T-helper 1 cell treated with Interleukin-12 subunit alpha and Interleukin-12 subunit beta and Interleukin-4 antibody, amounts not matched to agents 30 ng/mL and 1 ng/mL, for 36 hours (primary cell): ENCODE measurements around the gene PURB. TPM values are rescaled to one million over a fixed set of nuclear protein-coding genes. Genes with fewer than 3 reads are reported as not detected.
"Not testable (repeated sequence)": the region's sequence is repeated elsewhere in the genome, so short reads cannot be mapped to it uniquely, and the experiment has no call there.

Experiments
- intact Hi-C: fragments of 100-400 bp; cut with micrococcal nuclease; formaldehyde crosslinking; loops from one replicate; pipeline ENCODE4 v1.15.1; 2024
- total RNA-seq: library from RNA; stranded (reverse); gene quantifications from 2 replicates; pipeline ENCODE4 v1.2.3, GENCODE V29; 2022

PURB gene
- total RNA-seq, 1 donor from 2014 or later, result 31.1 TPM

DNA sequence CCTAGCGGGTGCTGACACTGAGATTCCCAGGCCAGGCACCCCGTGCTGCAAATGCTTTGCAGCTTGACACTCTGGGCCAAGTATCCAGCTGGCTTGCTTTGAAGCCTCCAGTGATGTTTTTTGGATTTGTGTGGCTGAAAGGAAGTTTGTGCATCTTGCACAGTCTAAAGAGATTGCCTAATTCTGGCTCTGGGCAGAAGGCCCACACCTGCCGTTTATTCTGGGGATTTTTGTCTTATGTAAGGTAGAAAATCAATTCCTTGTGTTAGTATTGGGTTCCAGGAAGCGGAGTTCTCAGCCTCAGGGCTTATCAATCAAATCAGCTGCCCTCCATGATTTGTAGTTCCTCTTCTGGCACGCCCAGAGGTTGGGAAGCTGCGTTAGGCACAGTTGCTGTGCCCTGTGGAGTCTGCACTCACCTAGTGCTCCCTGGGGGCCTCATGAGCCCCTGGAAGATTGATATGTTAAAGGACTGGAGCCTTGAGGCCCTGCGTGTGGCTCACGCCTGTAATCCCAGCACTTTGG is 8.4 kb upstream of the PURB start:
- intact Hi-C loops, result no loop called here

DNA sequence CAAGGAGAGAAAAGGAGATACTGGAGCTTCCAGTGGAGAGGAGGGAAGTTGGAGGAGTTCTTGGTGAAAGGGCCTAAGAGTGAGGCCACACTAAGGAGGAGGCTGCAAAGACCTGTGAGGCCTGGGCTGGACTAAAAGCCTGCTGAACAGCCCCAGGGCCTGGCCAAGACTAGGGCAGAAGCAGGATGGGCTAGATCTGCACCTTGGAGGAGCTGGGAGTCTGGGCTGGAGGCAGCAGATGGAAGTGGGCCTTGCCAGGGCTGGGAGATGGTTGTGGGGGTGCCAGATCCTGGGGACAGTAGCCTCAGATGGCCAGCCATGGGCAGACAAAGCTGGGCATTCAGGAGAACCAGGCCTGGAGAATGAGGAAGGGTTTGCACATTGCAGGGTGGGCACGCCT is 6.5 kb upstream of the PURB start:
- intact Hi-C loops, result no loop called here

GRCh38 chr7:44891372-44891771 is 6.0 kb upstream of the PURB start:
- intact Hi-C loops, result no loop called here

DNA sequence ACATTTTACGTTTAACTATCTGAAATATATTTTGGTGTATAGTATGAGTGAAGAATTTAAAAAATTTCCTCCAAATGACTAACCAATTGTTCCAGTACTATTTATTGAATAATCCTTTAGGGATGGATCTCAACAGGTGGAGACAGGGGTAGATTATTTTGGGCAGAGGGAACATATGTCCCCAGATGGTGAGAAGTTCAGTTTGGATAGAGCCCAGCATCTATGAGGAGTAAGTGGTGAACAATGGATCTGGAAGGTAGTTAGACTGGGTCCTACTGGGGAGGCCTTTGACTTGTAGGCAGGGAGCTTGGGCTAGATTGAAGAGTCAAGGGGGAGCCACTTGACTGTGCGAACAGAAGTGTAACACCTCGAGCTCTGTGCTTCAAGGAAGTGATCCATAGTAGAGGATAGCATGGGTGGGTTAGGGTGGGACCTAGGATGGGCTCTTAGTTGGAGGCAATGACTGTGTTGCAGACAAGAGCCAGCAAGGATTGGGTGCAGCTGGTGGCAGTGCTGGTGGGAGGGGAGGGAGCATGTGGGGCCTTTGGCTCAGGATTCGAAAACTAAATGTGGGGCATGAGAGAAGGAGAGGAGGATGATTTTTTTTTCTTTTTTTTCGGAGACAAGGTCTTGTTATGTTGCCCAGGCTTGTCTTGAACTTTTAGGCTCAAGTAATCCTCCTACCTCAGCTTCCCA is 3.9 kb upstream of the PURB start:
- intact Hi-C loops, result loop anchor here (10.0 kb wide), 1 partner anchor 876 kb away; no protein-coding TSS in a partner anchor

DNA sequence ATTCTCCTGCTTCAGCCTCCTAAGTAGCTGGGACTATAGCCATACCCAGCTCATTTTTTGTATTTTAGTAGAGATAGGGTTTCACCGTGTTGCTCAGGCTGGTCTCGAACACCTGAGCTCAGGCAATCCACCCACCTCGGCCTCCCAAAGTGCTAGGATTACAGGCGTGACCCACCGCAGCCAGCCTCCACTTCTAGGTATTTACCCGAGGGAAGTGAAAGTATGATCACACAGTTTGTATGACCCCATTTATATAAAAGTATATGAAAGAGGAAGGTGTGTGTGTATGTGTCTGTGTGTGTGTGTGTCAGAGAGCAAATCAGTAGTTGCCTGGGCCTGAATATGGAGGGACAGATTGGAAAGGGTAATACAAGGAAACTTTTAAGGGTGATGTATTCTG is 2.0 kb upstream of the PURB start:
- intact Hi-C loops, result loop anchor here (10.0 kb wide), 1 partner anchor 878 kb away; no protein-coding TSS in a partner anchor

- intact Hi-C loops, result loop anchor here (1.0 to 10.0 kb wide), 14 partner anchors 28 to 880 kb away; partner anchors contain the start of genes H2AZ2, MYO1G, NUDCD3 and OGDH
Observed at GRCh38 chr7:44884621-44885393, 523 bp downstream of the PURB start.

- intact Hi-C loops, result loop anchor here (5.0 to 10.0 kb wide), 2 partner anchors 392 to 881 kb away; partner anchors contain the start of gene NUDCD3
Observed at GRCh38 chr7:44883961-44884620, 1.2 kb downstream of the PURB start.

DNA sequence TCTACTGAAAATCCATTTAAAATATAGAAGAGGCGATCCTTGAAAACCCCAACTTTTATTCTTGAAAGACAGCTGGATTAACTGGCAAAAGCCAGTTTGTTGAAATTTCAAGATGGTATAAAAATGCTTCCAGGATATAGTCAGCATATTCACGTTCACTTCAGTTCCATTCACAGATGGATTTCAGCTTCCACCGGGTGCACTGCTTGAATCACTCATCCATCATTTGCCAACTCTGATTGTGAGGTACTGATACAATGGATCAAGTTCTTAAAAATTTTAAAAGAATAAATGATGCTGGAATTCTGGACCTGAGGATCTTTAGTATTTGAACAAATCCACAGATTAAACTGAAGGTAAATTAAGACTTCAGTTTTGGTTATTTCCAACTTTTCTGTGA is 2.4 kb downstream of the PURB start:
- intact Hi-C loops, result loop anchor here (5.0 to 10.0 kb wide), 2 partner anchors 391 to 882 kb away; partner anchors contain the start of gene NUDCD3

DNA sequence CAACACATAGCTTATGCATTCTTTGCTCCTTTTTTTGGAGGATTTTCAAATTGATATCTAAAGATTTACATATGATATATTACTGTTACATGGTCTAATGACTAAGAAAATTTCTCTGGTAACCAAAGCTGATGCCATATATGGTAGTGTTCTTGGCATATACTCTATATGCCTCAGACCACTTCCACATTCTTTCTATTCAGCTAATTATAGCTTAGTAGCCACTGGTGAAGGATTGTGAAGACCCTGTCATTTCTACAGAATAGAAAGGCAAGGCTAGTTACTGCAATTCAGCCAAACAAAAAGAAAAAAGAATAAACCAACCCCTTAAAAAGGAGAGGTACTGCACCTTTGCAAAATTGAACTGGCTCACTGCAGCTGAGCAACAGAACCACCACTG is 3.7 kb downstream of the PURB start:
- intact Hi-C loops, result loop anchor here (1.0 to 10.0 kb wide), 5 partner anchors 24 to 883 kb away; partner anchors contain the start of gene NUDCD3

- intact Hi-C loops, result loop anchor here (1.0 to 10.0 kb wide), 5 partner anchors 24 to 884 kb away; partner anchors contain the start of gene NUDCD3
Observed at GRCh38 chr7:44881066-44881600, 4.2 kb downstream of the PURB start.

- intact Hi-C loops, result loop anchor here (1.0 to 10.0 kb wide), 5 partner anchors 23 to 884 kb away; partner anchors contain the start of gene NUDCD3
Observed at GRCh38 chr7:44880317-44881018, 4.9 kb downstream of the PURB start.

DNA sequence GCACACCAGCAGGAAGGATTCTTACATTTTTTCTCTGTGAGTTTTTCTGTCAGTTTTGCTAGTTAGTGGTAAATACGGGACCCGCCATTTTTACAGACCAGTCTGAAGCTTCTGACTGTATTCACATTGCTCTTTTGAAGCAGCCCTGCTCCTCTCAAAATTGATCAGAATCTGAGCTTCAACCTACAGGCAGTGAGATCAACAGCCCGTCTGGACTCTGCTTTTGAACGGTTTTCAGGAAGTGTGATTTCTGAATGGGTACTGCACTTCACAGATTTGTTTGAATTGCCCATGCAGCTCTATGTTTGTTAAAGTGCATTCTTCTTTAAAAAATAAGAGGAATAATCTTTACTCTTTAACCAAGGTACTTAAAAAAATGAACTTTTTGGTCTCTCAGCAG is 8.9 kb downstream of the PURB start:
- intact Hi-C loops, result no loop called here

GRCh38 chr7:44875241-44875640 is 10.1 kb downstream of the PURB start:
- intact Hi-C loops, result no loop called here

- intact Hi-C loops, result no loop called here
Observed at GRCh38 chr7:44872787-44873186, 12.5 kb downstream of the PURB start.

DNA sequence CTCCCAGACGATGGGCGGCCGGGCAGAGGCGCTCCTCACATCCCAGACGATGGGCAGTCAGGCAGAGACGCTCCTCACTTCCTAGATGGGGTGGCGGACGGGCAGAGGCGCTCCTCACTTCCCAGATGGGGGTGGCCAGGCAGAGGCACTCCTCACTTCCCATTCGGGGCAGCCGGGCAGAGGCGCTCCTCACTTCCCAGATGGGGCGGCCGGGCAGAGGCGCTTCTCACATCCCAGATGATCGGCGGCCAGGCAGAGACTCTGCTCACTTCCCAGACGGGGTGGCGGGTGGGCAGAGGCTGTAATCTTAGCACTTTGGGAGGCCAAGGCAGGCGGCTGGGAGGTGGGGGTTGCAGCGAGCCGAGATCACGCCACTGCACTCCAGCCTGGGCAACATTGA is 13.4 kb downstream of the PURB start:
- intact Hi-C loops, result not testable (repeated sequence)

DNA sequence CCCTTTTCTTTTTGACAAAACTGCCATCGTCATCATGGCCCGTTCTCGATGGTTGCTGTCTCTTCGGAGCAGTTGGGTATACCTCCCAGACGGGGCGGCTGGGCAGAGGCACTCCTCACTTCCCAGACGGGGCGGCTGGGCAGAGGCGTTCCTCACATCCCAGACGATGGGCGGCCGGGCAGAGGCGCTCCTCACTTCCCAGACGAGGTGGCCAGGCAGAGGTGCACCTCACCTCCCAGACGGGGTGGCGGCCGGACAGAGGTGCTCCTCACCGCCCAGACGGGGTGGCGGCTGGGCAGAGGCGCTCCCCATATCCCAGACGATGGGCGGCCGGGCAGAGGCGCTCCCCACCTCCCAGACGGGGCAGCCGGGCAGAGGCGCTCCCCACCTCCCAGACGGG is 14.6 kb downstream of the PURB start:
- intact Hi-C loops, result not testable (repeated sequence)

- intact Hi-C loops, result not testable (repeated sequence)
Observed at GRCh38 chr7:44870336-44870735, 15.0 kb downstream of the PURB start.

DNA sequence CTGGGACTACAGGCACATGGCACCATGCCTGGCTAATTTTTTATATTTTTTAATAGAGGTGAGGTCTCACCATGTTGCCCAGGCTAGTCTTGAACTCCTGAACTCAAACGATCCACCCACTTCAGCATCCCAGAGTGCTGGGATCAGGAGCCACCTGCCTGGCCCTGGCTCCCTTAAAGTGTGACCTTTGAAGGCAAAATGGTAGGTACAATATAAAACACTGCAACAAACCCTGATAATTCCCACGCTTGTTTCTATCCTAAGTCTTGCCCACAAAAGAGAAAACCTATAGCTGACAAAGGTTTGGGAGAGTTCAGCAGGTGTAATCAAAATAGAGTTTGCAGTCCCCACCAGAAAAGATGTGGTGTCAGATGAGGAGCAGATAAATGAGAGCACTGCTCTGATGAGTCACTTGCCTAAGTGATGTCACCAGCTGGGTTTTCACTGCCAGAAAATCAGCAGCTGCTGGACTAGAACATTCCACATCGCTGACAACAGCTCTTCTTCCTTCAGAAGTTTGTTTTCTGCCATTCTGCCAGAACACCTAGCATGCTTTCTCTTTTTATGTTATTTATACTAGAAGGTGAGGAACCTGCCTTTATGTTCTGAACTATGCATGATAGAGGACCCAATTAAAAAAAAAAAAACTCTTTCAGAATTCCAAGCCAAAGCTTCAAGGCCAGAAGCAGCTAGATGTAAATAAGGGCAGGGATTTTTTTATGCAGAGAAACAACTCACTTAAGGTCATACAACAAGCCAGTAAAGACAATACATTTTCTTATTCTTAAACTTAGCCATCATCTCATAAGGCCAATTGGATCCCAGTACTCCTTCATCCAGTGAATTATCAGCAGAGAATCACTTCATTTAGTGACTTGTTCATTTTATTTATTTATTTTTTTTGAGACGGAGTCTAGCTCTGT is 18.0 kb downstream of the PURB start:
- intact Hi-C loops, result no loop called here

- intact Hi-C loops, result not testable (repeated sequence)
Observed at GRCh38 chr7:44861949-44862348, 23.4 kb downstream of the PURB start.
